Epidermal melanocyte (primary cell): ENCODE measurements around the gene TMIGD1.

ENCODE experiments used
- DNase-seq: peaks from one replicate; pipeline ENCODE4 v3.0.0; 2011; ENCODE audit warnings: low spot score; ENCODE audit not compliant: insufficient read length

Gene TMIGD1

DNA sequence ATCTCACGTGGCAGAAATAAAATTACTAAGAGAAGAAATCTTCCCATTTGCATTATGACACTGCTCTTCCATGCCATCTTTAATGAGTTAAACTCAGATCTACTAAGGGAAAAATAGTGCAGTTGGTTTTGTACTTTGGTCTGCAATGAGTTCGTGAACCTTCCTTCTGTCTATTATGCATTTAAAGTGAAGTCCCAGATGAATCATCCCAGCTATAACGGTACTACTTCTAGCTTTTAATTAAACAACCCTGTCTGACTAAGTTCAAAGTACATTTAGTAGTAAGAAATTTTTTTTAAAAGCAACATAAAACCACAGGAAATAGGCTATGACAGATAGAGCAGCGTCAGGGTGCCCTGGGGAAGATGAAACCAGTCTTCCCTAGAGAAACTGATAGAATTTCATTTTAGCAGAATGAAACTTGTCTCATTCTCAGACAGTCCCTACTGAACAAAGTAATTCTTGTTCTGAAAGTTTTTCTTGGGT is 1.8 kb downstream of the TMIGD1 start:
- DNase-seq, result no peak

DNA sequence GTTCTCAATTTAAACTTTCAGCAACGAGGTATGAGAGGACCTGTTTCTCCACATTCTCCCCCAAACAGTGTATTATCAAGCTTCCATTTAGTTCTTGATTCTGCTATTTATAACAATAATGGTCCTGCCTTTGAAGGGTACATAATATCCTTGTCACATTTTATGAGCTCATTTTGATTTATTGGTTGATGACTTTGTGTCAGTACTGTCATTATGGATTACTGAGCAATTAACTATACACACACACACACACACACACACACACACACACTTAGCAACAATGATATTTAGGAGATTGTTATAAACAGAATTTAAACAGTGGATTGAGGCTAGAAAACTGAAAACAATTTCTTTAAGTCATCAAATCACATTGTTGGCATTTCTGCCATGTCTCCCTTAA is 7.0 kb downstream of the TMIGD1 start:
- no peak for DNase-seq

DNA sequence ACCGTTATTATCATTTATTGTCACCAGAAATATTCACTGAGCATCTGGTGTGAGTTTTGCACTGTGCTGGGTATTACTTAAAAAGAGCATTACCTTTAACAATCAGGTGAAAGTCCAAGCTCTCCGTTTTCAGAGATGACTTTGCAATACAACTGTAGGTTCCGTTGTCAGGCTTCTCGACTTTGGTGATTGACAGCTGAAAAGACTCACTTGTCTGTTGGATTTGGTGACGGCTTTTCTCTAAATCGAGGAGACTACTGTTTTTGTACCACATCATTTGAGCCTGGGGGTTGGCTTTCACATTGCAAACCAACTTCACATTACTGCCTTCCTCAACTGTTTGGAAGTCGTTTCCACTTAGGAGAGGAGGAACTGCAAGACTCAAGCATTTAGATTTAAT is 9.1 kb downstream of the TMIGD1 start:
- no peak for DNase-seq

DNA sequence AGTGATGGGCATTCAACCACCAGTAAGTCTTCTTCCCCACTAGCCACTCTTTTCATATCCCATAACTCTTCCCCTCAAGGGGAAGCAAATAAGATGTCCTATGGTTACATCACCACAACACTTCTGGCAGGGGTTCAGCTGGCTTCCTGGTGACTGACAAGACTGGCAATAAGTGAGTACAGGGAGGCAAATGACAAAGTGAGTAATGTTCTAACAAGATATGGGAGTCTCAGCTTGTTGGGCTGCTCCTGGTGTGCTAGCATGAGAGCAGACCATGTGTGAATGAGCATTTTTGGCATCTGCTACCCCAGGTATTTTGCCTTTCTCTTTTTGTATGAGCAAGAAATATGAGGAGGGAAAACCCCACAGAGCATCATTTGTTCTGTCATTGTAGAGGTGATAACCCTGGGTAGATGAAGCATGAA is 9.9 kb downstream of the TMIGD1 start:
- DNase-seq, result no peak

DNA sequence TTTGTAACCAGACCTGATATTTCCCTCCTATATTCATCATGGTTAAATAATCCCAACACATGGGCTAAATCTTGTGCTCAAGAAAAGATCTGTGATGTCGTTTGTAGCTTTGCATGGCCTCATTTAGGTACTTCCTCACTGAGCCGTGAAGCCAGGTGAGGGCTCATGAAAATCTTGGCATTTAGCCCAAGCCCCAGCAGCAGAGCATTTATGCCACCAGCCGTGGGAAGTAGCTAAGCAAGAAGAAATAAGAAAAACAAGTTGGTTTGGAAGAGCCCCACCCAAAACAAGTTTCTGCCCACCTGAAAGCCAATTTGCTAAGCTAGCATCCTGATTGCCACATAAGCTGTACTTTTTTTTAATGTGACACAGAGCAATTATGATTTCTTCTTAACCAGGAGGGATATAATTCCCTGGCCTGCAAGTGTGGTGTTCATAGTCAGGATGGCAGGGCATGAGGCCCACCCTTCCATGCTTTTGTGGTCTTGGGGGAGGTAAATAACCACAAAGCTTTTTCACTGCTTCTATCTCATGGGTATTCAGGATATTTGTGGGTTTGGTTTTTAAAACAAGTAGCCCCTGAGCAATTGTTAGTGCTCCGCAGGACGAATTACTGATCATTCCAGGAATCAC is 10.5 kb downstream of the TMIGD1 start:
- DNase-seq, result no peak

DNA sequence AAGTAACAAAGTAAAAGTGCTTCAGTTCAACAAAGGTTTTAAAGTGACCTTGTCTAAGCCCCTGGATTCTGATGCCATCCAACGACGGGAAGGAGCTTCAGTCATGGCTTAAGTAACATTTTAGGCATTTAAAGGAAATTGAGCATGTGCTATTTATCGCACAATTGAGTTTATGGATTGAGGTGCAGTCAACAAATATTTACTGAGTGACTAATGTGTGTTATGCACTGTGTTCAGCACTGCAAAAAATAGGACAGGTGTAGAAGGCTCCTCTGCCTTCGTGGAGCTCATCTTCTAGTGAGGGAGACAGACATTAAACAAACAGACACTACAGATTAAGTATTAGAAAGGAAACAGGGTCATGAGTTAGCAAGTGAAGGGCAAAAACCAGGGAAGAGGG is 12.5 kb downstream of the TMIGD1 start:
- no peak for DNase-seq

DNA sequence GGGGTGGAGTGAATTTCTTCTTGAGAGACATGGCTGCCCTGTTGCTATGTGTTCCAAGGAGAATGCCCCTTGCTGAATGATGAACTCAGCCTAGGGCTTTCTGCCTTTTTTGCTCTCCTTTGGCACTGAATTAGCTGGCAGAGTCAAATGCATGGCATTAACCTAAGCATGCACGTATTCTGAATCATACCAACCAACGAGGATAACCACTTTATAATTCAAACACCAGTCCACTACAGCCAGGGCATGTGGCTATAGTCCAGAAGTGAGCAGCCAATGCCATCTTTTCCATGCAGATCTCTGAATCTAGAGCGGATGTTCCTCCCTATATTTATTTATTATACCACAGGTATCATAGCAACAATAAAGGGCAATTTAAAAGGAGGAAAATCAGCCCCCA is 15.7 kb downstream of the TMIGD1 start:
- DNase-seq, result no peak

DNA sequence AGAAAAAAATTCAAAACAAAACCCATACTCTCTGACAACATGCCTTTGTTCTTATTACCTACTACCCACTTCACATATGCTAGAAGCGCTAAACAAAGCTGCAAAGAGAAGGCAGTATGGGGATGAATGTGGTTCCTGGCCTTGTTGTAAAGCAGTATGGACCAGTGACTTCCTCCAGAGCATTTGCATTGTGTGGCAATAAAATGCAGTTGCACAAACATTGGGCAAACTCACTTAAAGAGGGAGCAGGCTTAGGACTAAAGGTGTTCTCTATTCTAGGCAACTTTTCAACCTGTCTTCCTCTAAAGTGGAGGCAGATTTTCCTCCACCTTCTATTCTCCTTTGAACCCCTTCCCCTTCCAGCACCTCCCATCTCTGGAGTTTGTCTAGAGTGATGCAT is 17.1 kb downstream of the TMIGD1 start:
- no peak for DNase-seq

DNA sequence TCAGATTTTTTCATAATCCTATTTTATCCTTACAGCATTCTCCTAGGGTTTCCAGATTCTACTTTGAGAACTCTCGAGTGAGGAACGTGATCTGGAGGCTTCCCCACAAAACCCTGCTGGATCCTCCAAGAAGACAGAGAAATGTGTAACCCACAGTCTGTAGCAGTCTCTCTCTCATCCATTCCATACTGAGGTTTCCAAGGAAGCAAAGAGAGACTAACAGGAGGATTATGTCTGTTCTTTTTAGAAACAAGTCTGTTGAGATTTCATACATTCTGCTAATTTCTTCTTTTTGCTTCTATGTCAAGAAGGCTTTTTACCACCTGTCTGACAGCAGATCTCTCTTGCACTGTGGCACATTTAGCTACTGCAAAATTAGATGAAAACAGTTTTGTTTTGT is 18.8 kb downstream of the TMIGD1 start:
- DNase-seq, result no peak

DNA sequence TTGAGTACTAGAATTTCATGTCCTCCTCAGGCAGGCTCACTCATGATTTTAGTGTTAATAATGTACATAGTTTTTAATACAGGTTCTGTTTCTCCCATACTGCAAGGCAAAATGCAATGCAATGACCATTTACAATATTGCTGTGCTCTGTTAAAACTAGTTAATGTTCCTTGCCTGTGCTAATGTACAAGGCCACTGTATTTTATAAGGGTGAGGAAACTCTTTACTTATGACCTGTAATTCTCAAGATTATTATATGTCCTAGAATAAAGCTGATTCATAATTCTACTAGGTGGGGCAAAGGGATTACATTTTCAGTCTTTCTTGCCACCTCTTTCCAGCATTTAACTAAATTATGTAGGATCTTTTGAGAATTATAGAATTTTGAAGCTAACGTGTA is 19.4 kb downstream of the TMIGD1 start:
- no peak for DNase-seq

DNA sequence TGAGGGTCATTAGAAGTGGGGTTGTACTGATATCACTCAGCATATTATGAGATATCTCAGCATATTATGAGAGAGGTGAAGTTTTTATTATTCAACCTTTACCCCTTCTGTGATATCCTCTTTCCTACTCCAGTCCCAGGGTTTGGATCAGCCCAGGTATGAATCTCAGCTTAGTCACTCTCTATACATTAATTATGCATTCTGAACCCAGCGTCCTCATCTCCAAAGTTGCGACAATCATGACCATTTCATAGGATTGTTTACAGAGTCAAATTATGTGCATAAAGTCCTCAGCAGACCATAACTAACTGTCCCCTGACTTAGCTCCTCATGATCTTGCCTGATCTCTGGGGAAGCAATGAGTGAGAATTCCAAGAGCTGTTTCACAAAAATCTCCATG is 21.6 kb downstream of the TMIGD1 start:
- no peak for DNase-seq

DNA sequence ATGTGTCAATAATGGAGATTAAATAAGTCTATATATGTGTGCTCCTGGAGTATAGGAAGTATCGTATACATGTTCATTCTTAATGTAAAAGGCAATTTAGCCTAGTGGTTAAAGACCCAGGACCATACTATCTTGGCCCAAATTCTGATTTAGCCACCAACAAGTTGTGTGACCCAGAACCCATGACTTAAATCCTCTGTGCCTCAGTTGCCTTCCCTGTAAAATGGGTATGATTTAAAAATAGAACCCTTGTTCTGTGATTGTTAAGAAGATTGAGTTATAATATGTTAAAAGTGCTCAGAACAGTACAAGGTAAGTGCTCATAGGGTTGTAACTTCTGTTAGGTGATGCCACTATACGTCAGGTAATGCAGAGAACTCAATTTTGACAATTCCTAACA is 23.3 kb downstream of the TMIGD1 start:
- DNase-seq, result no peak

DNA sequence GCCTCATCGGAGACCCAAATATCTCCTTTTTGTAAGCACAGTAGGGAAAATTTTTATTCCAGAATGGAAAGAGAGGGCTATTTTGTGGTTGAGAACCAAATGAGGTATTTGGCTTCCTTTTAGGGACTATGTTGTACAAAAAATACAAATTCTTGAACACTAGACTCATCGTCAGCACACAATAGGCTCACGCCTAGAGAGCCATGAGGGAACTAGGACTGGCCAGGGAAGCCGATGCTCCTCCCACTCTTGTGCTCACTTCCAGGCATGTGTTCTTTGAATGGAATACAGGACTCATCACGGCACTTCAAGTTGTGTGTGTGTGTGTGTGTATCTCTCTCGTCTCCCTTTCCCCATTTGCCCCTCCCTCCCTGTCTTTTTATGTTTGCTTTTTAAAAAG is 24.3 kb downstream of the TMIGD1 start:
- DNase-seq, result no peak

DNA sequence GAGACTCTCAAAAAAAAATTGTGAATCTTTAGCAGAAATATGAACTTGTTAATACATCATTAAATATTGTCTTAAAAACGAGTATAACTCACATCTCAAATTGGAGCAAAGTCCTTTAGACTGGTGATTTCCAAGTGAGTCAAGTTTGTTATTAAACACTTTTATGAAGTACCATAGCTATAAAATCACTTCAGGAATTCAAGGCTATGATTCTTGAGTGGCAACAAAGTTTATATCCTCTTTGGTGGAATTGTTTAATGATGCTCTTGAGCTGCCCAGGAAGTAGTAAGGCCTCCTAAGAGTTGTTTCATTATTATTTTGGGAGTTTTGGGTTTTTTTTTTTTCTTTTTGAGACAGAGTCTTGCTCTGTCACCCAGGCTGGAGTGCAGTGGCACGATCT is 25.5 kb downstream of the TMIGD1 start:
- no peak for DNase-seq

DNA sequence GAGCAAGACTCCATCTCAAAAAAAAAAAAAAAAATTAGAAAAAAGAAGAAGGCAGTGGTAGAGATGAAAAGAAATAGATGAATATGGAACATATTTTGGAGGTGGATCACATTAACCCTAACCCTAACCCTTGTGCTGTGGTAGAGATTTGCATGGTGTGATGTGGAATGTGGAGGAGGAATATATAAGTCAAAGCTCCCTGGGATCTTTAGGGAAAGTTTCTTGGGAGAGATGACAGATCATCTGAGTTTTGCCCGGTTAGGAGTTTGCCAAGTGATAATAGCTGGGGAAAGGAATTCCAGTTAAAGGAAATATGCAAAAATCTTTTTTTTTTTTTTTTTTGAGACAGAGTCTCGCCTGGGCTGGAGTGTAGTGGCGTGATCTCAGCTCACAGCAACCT is 29.1 kb downstream of the TMIGD1 start:
- no peak for DNase-seq

DNA sequence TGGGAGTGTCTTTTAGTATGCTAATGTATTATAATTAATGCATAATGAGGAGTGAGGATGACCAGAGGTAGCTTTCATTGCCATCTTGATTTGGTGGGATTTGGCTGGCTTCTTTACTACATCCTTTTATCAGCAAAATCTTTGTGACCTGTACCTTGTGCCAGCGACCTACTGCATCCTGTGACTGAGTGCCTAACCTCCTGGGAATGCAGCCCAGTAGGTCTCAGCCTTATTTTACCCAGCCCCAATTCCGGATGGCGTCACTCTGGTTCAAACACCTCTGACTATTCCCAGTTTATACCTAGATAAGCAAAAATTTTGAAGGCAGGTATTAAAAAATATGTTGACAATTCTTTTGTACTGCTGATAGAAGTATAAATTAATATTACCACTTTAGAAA is 31.6 kb downstream of the TMIGD1 start:
- DNase-seq, result no peak

DNA sequence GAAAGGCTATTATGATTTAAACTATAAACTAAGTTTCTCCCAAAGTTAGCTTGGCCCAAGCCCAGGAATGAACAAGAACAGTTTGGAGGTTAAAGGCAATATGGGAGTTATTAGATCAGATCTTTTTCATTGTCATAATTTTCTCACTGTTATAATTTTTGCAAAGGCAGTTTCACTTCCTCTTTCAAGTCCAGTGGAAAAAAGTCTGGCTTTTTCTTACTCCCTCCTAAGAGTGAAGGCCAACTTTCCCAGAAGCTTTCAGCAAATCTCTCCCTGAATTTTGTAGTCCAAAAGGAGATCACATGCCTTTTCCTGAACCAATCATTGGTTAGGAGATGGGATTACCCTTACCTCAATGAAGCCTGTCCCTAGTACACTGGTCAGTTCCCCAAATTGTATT is 33.0 kb downstream of the TMIGD1 start:
- DNase-seq, result no peak

DNA sequence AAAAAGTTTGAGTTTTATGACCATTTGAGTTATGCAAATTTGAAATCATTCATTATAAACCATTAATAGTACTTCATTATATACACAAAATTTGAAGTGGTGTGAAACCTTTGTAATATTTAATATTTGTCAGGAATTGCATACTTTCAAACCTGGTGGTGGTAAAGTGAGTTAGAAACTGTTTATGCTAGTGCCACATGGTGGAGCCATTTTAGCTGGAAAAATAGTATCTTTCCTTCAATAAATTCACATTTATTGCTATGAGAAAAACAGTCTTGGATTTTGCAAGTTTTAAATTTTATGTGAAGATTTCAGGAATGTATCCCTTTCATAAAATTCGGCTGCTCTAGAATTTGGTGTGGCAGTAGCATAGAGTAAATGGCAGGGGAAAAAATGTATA is 34.9 kb downstream of the TMIGD1 start:
- no peak for DNase-seq

DNA sequence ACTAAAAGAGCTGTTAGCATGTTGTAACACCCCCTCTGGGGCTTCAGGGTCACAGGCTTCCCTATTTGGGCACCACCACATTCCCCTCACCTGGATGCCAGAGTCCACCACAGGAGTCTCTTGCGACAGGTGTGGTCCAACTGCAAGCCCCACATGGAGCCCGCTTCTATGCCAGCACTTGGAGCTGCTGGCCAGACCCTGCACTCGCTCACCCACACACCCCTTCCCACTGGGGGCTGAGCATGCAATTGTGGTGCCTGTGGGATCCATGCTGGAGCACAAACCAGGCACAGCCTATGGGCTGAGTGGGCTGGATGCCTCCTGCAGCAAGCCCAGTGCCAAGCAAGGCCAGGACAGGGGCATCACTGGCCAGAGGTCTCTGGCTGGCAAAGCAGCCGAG is 36.1 kb downstream of the TMIGD1 start:
- DNase-seq, result no peak

DNA sequence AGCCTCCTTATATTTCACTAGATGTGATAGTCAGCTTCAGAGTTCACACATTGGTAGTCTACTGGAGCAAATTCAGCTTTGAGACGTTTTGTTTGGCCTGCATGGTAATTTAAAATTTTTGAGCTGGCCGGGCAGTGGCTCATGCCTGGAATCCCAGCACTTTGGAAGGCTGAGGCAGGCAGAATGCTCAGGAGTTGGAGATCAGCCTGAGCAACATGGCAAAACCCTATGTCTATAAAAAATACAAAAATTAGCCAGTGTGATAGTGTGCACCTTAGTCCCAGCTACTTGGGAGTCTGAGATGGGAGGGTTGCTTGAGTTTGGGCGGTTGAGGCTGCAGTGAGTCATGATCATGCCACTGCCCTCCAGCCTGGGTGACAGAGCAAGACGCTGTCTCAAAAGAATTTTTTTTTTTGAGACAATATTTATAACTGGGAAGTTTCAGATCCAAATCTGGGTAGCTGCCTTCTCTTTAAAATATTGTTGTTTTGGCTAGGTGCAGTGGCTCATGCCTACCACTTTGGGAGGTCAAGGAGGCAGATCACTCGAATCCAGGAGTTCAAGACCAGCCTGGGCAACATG is 37.3 kb downstream of the TMIGD1 start:
- DNase-seq, result no peak

DNA sequence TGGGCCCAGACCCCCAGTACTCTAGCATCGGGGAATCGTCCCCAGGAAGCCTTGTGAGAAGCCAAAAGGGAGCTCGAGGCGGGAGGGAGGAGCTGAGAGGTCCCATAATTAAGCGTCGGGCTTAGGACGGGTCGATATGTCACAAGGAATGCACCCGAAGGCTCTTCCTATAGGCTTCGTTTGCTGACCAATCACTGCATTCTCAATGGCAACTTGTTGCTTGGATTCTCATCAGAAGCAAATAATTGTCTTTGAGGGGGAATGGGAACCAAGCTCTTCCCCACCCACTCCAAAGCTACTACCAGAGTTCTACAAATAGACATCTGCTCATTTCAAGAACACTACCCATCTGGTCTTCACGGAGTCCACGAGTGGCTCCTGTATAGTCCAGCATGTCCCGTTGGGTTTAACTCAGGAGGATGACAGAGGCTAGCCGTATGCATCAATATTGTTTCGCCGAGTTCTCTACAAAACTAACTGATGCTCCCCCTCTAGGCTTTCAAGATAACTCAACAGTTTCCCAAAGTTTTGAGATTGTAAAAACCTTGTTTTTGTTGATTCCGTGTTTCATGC is 41.5 kb downstream of the TMIGD1 start:
- peak; percentile 46 for DNase-seq

DNA sequence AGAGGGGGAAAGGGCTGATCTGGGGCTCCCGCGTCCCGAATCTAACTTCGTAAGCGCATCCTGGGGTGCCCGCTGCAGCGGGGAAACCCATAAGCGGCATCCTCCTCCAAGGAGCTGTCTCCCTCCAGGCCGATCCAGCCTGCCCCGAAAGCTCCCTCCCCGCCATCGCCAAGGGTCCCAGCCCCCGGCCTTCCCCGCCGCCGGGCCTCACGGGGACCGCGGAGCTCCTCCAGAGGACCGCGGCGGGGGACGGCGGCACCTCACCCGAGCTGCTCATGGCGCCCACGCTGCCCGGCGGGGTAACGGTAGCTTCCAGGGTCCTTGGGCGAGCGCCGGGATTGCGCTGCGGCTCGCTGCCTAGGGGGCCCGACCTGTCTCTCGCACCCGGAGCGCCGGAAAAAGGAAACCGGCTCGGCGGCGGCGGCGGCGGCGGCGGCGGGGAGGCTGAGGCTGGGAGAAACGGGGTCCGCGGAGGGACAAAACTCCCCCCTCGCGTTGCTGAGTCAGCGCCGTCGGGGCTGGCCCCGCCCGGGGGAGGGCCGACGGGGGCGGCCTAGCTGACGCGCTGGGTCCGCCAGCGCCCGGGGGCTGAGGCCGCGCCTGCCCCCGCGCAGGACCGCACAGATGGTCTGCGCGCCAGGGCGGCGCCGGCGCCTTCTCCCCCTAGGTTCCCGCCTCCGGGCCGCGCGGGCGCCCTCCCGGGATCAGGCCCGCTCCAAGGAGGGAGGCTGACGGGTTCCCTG is 42.1 kb downstream of the TMIGD1 start, which contains the start of gene BLMH:
TSS of gene BLMH (minus strand) at position 402 of the 743 bp plus-strand sequence. CDS start at position 277, 125 bp downstream.
- DNase-seq, result peak; percentile 83
